Kidney (tissue), 14 donors: ENCODE measurements around the gene NTMT2. TPM values are rescaled to one million over a fixed set of nuclear protein-coding genes. Genes with fewer than 3 reads are reported as not detected.

Source experiments
- DNase-seq, 5 donors: peaks; one replicate each; pipeline ENCODE4 v3.0.0-alpha.2; 2013 to 2020
- FAIRE-seq: peaks from 2 replicates; lab custom pipeline; 2012; peaks lifted over from hg19 to GRCh38; lab: Jason Lieb, UNC
- H3K27ac ChIP-seq, 2 donors: one replicate each; pipeline ENCODE4 v1.7.0; 2013; ENCODE audit warnings: low read depth in 2 of 2, low read length in 2 of 2, inconsistent platforms in 1 of 2
- H3K27me3 ChIP-seq: one replicate; pipeline ENCODE4 v1.7.1; 2013; ENCODE audit warnings: low read length, inconsistent platforms; ENCODE audit not compliant: control insufficient read depth, insufficient read depth
- H3K36me3 ChIP-seq, 3 donors: one replicate each; pipeline versions ENCODE4 v1.7.0 to v1.7.1; 2013; ENCODE audit warnings: low read length in 3 of 3, control low read depth in 1 of 3, inconsistent platforms in 1 of 3; ENCODE audit not compliant: insufficient read depth in 3 of 3, control insufficient read depth in 2 of 3
- H3K4me1 ChIP-seq, 3 donors: one replicate each; pipeline versions ENCODE4 v1.7.0 to v1.7.1; 2013; ENCODE audit warnings: low read length in 3 of 3, inconsistent platforms in 1 of 3, low read depth in 1 of 3; ENCODE audit not compliant: control insufficient read depth in 2 of 3, insufficient read depth in 2 of 3
- H3K4me3 ChIP-seq, 3 donors: one replicate each; pipeline versions ENCODE4 v1.7.0 to v1.8.1; 2013; ENCODE audit warnings: low read length in 3 of 3, control low read depth in 1 of 3, inconsistent platforms in 1 of 3
- H3K9ac ChIP-seq, 3 donors: one replicate each; pipeline versions ENCODE4 v1.7.0 to v1.7.1; 2013; ENCODE audit warnings: low read length in 3 of 3, control low read depth in 1 of 3, inconsistent platforms in 1 of 3
- H3K9me3 ChIP-seq, 3 donors: one replicate each; pipeline versions ENCODE4 v1.7.0 to v1.7.1; 2013; ENCODE audit warnings: low read length in 3 of 3, control low read depth in 1 of 3, inconsistent platforms in 1 of 3; ENCODE audit not compliant: control insufficient read depth in 2 of 3, insufficient read depth in 1 of 3
- CTCF ChIP-seq: IDR thresholded peaks from 3 replicates; pipeline ENCODE4 v1.5.1; 2012; ENCODE audit warnings: mild to moderate bottlenecking, moderate library complexity, borderline replicate concordance; ENCODE audit not compliant: insufficient read depth; ENCODE audit errors: extremely low read depth
- intact Hi-C: fragments of 100-400 bp; cut with DNase I; formaldehyde crosslinking; loops from one replicate; pipeline ENCODE4 v1.11.1; 2022
- microRNA-seq: library from miRNA; unstranded; fragments of <30 nt; microRNA quantifications from one replicate; pipeline ENCODE4 v1.2.0, GENCODE V29; 2020
- polyA plus RNA-seq: library from polyadenylated mRNA; stranded (reverse); fragments of 350-450 nt; fragmentation: Illumina TruSeq; extraction: RNeasy Lipid Tissue Mini Kit (QIAGEN cat#74804); gene quantifications from one replicate; pipeline ENCODE4 v1.2.3, GENCODE V29; 2014; ENCODE audit warnings: low read depth, low replicate concordance; ENCODE audit not compliant: insufficient read depth
- total RNA-seq: library from RNA; stranded (reverse); fragmentation: NEBNext Ultra II Directional; extraction: Animal tissue kit (Norgen Biotek cat#: 25700); gene quantifications from one replicate; pipeline ENCODE4 v1.2.1, GENCODE V29; 2021
- donor health status: control.
- donor health status: control.
- donor health status: control.
- donor health status: control.
- donor health status: control.
- donor health status: DM: yes; HTN: yes; CAD: no.
- donor health status: Normal renal cell carcinoma (clear cell type).

The NTMT2 gene
- total and polyA plus RNA-seq, 2 donors from 2014 or later: not detected

- Histone ChIP-seq H3K36me3 (no peaks in the 10 kb centered on the region), H3K9ac (no peak overlapping the region), H3K27ac (no peak overlapping the region), H3K27me3 (no peaks in the 10 kb centered on the region), H3K9me3 (no peaks in the 10 kb centered on the region), H3K4me3 (no peak overlapping the region), H3K4me1 (peaks cover 0 to 3% (median 0%) of the 10 kb centered on the region in 3 donors)
- no peak for FAIRE-seq
- intact Hi-C loops: no loop called here
- no peak for TF ChIP-seq CTCF
- DNase-seq: no peak
Observed at GRCh38 chr1:170217517-170218256, 71.9 kb downstream of the NTMT2 start.

GRCh38 chr1:170218257-170218650, 72.5 kb downstream of the NTMT2 start:
- no peak overlapping the region for H3K4me3 ChIP-seq
- H3K36me3 ChIP-seq: no peaks in the 10 kb centered on the region
- no peak for TF ChIP-seq CTCF
- FAIRE-seq (no peak), DNase-seq (no peak)
- peaks cover 0 to 3% (median 0%) of the 10 kb centered on the region in 3 donors for H3K4me1 ChIP-seq
- intact Hi-C loops: no loop called here
- no peak overlapping the region for H3K27ac ChIP-seq
- H3K27me3 ChIP-seq: no peaks in the 10 kb centered on the region
- H3K9me3 ChIP-seq: no peaks in the 10 kb centered on the region
- no peak overlapping the region for H3K9ac ChIP-seq

Small RNA genes lying within 50 kb of the gene (microRNA-seq; reads per million reads assigned to microRNA genes)
- gene MIR3119-1 (not detected), gene MIR3119-2 (not detected)

Other genes starting within 250 kb of the NTMT2 start
- 32.9 TPM for gene KIFAP3, start 71.3 kb upstream of the NTMT2 start, total RNA-seq
- gene KIFAP3, start 71.3 kb upstream of the NTMT2 start, polyA plus RNA-seq: 31.6 TPM